HG03196 (cell line): ENCODE data around the gene KEAP1.

Experiments
- ATAC-seq: cut with Tn5 transposase; IDR thresholded peaks from one replicate; pipeline ENCODE4 v1.9.1; 2021; ENCODE audit not compliant: unreplicated experiment

KEAP1 gene

GRCh38 chr19:10525636-10526035 is 22.5 kb upstream of the KEAP1 start:
- no peak for ATAC-seq

DNA sequence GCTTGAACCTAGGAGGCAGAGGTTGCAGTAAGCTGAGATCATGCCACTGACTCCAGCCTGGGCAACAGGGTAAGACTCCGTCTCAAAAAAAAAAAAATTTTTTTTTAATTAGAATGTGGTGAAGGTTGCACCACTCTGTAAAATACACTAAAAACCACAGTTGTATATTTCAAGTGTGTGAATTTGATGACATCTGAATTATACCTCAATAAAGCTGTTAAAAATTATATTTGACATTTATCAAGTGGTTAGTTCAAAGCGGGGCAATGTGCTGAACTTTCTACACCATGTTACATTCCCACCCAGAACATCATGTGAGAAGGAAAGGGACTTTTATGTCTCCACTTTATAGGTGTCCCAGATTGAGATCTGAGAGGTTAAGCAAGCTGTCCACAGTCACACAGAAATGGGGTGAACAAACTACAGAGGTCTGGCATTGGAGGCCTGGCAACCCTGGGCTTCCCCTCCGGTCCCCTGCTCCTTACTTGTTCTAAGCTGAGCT is 20.0 kb upstream of the KEAP1 start:
- ATAC-seq, result no peak

- ATAC-seq, result no peak
Measured at GRCh38 chr19:10521461-10522171, 18.5 kb upstream of the KEAP1 start.

DNA sequence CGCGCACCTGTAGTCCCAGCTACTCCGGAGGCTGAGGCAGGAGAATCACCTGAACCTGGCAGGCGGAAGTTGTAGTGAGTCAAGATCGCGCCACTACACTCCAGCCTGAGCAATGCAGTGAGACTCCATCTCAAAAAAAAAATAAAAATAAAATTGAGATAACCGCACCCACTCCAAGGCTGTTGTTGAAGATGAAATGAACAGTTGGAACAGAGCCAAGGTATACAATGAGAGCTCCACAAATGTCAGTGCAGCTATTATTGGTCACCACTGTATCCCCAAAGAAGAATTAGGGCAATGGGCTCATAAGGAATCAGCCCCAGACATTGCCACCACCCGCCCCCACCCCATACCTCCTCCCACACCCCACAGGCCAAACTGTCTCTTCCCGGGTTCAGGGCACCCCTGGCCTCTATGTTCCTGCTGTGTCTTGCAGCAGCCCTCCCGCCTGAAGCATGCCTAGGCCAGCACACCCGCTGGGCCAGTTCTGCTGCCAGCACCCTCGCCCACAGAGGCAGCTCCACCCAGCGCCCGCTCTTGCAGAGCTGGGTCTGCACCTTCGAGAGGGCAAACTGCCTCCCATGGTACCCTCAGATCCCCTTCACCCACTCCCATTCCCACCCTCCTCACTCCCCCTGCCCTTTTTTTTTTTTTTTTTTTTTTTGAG is 17.6 kb upstream of the KEAP1 start:
- no peak for ATAC-seq

- no peak for ATAC-seq
Measured at GRCh38 chr19:10519421-10519820, 16.3 kb upstream of the KEAP1 start.

DNA sequence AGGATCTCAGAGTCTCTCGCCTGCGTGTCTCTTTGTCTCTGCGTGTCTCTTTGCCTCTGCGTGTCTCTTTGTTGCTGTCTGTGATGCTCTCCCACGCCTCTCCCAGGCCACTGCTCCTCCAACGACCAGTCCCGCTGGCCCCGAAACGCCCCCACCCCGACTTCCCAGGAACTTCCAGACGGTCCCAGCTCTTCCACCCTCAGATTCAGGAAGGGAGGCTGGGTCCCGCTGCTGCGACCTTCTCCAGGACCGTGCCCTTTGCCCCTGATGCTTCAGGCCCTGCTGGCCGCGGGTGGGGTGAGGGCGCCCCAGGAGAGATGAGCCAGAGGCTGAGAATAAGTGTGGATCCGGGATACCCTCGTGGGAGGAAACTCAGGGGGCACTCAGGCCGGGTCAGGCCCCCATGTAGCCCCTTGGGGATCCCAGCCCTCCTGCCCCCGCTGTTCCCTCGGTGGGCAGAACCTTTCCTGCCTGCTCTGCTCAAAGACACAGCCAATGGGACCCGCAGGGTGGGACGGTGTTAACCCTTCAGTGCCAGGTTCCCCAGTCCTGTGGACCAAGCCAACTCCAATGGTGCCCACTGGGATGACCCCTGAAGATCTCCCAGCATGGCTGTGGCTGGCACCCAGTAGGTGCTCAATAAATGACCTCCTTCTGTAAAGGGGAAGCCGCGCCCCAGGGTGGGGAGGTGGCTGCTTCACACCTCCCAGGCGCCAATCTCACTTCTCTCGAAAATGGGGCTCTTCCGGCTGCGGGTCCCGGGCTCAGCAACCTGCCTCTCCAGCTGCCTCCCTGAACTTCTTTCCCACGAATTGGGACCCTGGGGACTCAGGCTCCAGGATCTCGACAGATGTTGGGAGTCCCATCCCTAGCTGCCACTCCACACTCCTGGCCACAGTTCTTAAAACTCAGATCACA is 15.5 kb upstream of the KEAP1 start:
- no peak for ATAC-seq

DNA sequence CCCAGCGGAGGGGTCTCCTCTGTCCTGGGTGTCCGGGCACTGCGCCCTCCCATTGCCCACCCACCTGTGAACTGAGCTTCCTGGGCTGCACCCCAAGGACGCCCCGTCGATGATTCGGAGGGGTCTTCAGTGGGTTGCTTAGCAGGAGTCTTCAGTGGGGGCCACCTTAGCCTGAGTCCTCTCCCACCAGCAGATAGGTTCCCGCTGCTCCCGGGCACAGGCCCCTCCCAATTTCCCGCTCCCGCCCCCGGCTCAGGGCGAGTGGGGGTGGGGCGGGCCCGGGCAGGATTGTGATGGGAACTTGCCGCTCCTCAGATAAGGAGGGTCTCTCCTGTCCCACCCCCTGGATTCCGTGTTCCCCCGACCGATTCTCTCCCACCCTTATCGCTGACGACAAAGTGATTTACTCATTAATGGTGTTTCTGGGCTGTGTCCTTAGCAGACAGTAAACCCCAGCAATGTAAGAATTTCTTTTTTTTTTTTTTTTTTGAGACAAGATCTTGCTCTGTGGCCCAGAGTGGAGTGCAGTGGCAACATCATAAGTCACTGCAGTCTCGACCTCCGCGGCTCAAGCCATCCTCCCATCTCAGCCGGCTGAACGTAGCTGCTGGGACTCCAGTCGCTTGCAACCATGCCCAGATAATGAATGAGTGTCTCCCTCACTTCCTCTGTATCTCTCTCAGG is 14.7 kb upstream of the KEAP1 start:
- no peak for ATAC-seq

DNA sequence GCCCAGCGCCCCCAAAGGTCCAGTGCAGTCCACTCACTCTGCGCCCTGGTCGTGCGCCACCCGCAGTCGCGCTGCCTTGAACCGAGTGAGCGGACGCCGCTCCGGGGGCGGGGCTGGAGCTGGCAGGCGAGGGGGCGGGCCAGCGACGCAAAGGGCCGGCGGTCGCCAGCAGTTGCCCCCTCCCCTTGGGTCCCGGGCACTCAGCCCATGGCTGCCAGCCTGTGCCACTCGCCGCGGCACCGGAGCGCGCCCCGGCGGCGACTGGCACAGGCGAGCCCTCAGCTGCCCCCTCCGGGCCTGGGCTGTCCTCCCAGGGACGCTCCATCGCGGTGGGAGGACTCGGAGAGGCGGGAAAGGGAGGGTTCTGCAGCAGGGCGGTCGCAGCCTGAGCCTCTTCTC is 14.2 kb upstream of the KEAP1 start, which contains the start of gene S1PR5:
TSS of gene S1PR5 (minus strand) at position 87 of the 399 bp plus-strand sequence. CDS start 2,436 bp downstream, outside the sequence.
- ATAC-seq, result no peak

DNA sequence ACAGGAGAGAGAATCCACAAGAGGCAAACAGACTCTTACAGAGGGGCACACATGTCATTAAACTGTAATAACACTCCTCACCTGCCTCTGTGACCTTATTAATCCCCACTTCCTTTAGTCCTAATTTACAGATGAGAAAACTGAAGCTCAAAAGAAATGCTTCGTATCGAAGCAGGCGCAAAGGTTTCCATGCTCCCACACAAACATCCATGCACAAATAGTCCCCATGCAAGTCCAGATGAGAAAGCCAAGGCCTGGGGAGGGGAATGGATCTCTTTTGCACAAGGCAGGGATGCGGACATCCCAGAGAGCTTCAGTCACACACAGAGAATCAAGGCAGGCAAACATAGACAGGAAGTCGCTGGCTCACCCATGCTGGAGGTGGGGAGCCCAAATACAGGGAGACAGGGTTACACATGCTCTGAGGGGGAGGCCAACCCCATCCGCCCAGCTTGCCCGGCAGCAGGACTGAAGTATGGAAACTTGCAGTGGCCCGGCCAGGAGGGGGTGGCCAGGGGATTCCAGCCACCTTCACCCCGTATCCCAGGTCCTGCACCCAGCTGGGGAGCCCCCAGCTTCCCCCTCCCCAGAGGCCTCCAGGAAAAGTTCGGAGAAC is 13.6 kb upstream of the KEAP1 start:
- ATAC-seq, result no peak

- no peak for ATAC-seq
Measured at GRCh38 chr19:10516064-10516385, 12.9 kb upstream of the KEAP1 start.

DNA sequence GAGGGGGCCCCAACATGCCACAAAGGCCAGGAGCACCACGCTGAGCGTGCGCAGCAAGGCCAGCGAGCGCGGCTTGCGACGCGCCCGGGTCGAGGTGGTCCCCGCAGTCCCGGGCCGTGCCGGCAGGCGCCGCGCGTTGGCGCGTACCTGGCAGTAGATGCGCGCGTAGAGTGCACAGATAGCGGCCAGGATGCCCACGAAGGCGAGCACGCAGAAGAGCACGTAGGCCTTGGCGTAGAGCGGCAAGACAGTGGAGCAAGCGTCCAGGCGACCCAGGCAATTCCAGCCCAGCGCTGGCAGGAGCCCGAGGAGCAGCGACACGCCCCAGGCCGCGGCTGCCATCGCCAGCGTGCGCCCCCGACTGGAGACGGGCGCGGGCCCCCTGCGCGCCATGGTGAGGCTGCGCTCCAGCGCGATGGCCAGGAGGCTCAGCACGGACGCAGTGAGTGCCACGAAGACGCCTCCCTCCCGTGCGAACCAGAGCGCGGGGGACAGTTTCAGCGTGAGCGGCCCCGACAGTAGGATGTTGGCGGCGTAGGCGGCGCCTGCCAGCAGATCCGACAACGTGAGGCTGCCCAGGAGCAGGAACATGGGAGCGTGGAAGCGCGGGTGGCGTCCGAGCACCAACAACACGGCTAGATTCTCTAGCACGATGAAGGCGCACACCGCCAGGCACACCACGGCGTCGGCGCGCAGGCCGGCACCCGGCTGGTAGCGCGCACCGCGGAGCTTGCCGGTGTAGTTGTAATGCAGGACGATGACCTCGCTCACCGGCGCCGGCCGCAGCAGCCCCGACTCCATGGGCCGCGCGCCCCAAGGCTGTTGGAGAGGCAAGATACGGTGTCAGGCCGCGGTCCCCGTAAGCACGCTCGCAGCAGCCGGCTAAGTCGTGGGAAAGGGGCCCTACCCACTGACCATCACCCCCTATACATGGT is 11.3 kb upstream of the KEAP1 start:
- no peak for ATAC-seq

- no peak for ATAC-seq
Measured at GRCh38 chr19:10513223-10513622, 10.1 kb upstream of the KEAP1 start.

GRCh38 chr19:10510301-10510802 is 7.2 kb upstream of the KEAP1 start:
- ATAC-seq, result no peak

DNA sequence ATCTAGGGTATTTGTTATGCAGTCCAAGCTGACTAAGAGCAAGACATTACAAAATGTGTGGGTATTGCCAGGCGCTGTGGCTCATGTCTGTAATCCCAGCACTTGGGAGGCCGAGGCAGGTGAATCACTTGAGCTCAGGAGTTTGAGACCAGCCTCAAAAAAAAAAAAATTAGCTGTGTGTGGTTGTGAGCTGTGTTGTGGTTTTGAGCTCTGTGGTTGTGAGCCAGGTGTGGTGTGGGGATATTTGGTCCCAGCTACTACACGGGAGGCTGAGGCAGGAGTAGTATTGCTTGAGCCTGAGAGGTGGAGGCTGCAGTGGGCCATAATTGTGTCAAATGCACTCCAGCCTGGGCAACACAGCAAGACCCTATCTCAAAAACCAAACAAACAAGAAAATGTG is 5.6 kb upstream of the KEAP1 start:
- no peak for ATAC-seq

DNA sequence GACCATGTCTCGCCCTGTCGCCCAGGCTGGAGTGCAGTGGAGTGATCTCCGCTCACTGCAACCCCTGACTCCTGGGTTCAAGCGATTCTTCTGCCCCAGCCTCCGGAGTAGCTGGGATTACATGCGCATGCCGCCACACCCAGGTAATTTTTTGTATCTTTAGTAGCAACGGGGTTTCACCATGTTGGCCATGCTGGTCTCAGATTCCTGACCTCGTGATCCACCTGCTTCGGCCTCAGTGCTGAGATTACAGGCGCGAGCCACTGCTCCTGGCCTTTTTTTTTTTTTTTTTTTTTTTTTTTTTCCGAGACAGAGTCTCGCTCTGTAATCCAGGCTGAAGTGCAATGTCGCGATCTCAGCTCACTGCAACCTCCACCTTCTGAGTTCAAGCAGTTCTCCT is 4.9 kb upstream of the KEAP1 start:
- ATAC-seq, result no peak

- ATAC-seq, result no peak
Measured at GRCh38 chr19:10505583-10506229, 2.5 kb upstream of the KEAP1 start.

- peak; percentile 83 for ATAC-seq
Measured at GRCh38 chr19:10502524-10503001, 593 bp downstream of the KEAP1 start.

- peak; percentile 37 for ATAC-seq
Measured at GRCh38 chr19:10501971-10502523, 1.1 kb downstream of the KEAP1 start.
